ENCODE measurements around the gene G2E3.

G2E3 gene

GRCh38 chr14:30558675-30559555, at the start of gene G2E3:
G2E3 (plus strand) TSS chr14:30559158; CDS start chr14:30581080, 21,922 bp downstream.
- in situ Hi-C loops (cut with MboI; ENCODE audit: low pct_unique_long_range_greater_than_20kb, low sequenced_read_pairs, unreplicated experiment), result no loop called here
- DNase-seq (ENCODE audit: low spot score), result peak; percentile 91
- no peak for TF ChIP-seq CTCF (IDR thresholded peaks at IDR 0.05; ENCODE audit: extremely low read depth, insufficient read depth, missing control alignments)

GRCh38 chr14:30517737-30518136, 41.2 kb upstream of the G2E3 start:
- TF ChIP-seq CTCF (IDR thresholded peaks at IDR 0.05; ENCODE audit: extremely low read depth, insufficient read depth, missing control alignments), result no peak
- no peak for DNase-seq (ENCODE audit: low spot score)
- in situ Hi-C loops (cut with MboI; ENCODE audit: low pct_unique_long_range_greater_than_20kb, low sequenced_read_pairs, unreplicated experiment), result no loop called here

- in situ Hi-C loops (cut with MboI; ENCODE audit: low pct_unique_long_range_greater_than_20kb, low sequenced_read_pairs, unreplicated experiment), result no loop called here
- TF ChIP-seq CTCF (IDR thresholded peaks at IDR 0.05; ENCODE audit: extremely low read depth, insufficient read depth, missing control alignments), result no peak
- no peak for DNase-seq (ENCODE audit: low spot score)
Observed at GRCh38 chr14:30518867-30519560, 39.9 kb upstream of the G2E3 start.

GRCh38 chr14:30519961-30520360, 39.0 kb upstream of the G2E3 start:
- DNase-seq (ENCODE audit: low spot score), result no peak
- in situ Hi-C loops (cut with MboI; ENCODE audit: low pct_unique_long_range_greater_than_20kb, low sequenced_read_pairs, unreplicated experiment), result no loop called here
- no peak for TF ChIP-seq CTCF (IDR thresholded peaks at IDR 0.05; ENCODE audit: extremely low read depth, insufficient read depth, missing control alignments)

- TF ChIP-seq CTCF (IDR thresholded peaks at IDR 0.05; ENCODE audit: extremely low read depth, insufficient read depth, missing control alignments), result no peak
- DNase-seq (ENCODE audit: low spot score), result no peak
- in situ Hi-C loops (cut with MboI; ENCODE audit: low pct_unique_long_range_greater_than_20kb, low sequenced_read_pairs, unreplicated experiment), result no loop called here
Observed at GRCh38 chr14:30520536-30520935, 38.4 kb upstream of the G2E3 start.

- peak; percentile 67 for TF ChIP-seq CTCF (IDR thresholded peaks at IDR 0.05; ENCODE audit: extremely low read depth, insufficient read depth, missing control alignments)
- DNase-seq (ENCODE audit: low spot score), result peak; percentile 31
- in situ Hi-C loops (cut with MboI; ENCODE audit: low pct_unique_long_range_greater_than_20kb, low sequenced_read_pairs, unreplicated experiment), result no loop called here
Observed at GRCh38 chr14:30521899-30522736, 36.8 kb upstream of the G2E3 start.

Data from GM13977 (cell line).